Measurements from ENCODE around the gene NDOR1. TPM values are rescaled to one million over a fixed set of nuclear protein-coding genes. Genes with fewer than 3 reads are reported as not detected.

Gene NDOR1
- total RNA-seq, 4 donors from 2014 or later, result 5.6 to 6.6 (median 6.1) TPM

GRCh38 chr9:137168904-137169856, 36.3 kb upstream of the NDOR1 start:
- TF ChIP-seq CTCF (IDR thresholded peaks at IDR 0.05), result no peak
- DNase-seq (ENCODE audit: low spot score) (no peak), ATAC-seq (ENCODE audit: low FRiP score) (no peak)

GRCh38 chr9:137169896-137170358, 35.6 kb upstream of the NDOR1 start, which contains the start of gene LRRC26:
Gene LRRC26 (minus strand): TSS chr9:137170051. CDS start chr9:137169943, 108 bp downstream.
- no peak for DNase-seq (ENCODE audit: low spot score)
- TF ChIP-seq CTCF (IDR thresholded peaks at IDR 0.05), result no peak
- ATAC-seq (ENCODE audit: low FRiP score), result no peak

- no peak for DNase-seq (ENCODE audit: low spot score)
- TF ChIP-seq CTCF (IDR thresholded peaks at IDR 0.05), result no peak
These were observed 34.9 kb upstream of the NDOR1 start for GRCh38 chr9:137170486-137171148.

GRCh38 chr9:137171149-137171900, 34.2 kb upstream of the NDOR1 start:
- DNase-seq (ENCODE audit: low spot score) (no peak), ATAC-seq (ENCODE audit: low FRiP score) (no peak)
- TF ChIP-seq CTCF (IDR thresholded peaks at IDR 0.05), result no peak

More at GRCh38 chr9:137170486-137171148, 34.9 kb upstream of the NDOR1 start:
- no peak for ATAC-seq (ENCODE audit: low FRiP score)

- no peak for ATAC-seq (ENCODE audit: low FRiP score)
- DNase-seq (ENCODE audit: low spot score), result no peak
These were observed 32.4 kb upstream of the NDOR1 start for GRCh38 chr9:137172901-137173795.

More at GRCh38 chr9:137172901-137173795, 32.4 kb upstream of the NDOR1 start:
- no peak for TF ChIP-seq CTCF (IDR thresholded peaks at IDR 0.05)
